GM13976 (cell line): ENCODE results near the gene ZKSCAN4.
A peak's percentile ranks its signal among the peaks of the same experiment; 100 is the strongest.

Source experiments
- DNase-seq: peaks from one replicate; pipeline ENCODE4 v3.0.0; 2012; ENCODE audit warnings: low spot score
- in situ Hi-C: fragments of 300-500 bp; cut with MboI; formaldehyde crosslinking; loops from one replicate; pipeline ENCODE4 v1.12.0; 2022; ENCODE audit warnings: low sequenced_read_pairs, mixed read lengths, inconsistent platforms; ENCODE audit not compliant: unreplicated experiment
- TF ChIP-seq, protein P1 (sequence below): IDR thresholded peaks from 2 replicates; pipeline ENCODE4 v1.5.1; 2012; ENCODE audit warnings: borderline replicate concordance, mild to moderate bottlenecking; ENCODE audit not compliant: insufficient read depth; ENCODE audit errors: extremely low read depth, missing control alignments, control extremely low read depth

ZKSCAN4 gene

GRCh38 chr6:28251661-28252008 is 434 bp downstream of the ZKSCAN4 start:
- TF ChIP-seq, protein P1, sequence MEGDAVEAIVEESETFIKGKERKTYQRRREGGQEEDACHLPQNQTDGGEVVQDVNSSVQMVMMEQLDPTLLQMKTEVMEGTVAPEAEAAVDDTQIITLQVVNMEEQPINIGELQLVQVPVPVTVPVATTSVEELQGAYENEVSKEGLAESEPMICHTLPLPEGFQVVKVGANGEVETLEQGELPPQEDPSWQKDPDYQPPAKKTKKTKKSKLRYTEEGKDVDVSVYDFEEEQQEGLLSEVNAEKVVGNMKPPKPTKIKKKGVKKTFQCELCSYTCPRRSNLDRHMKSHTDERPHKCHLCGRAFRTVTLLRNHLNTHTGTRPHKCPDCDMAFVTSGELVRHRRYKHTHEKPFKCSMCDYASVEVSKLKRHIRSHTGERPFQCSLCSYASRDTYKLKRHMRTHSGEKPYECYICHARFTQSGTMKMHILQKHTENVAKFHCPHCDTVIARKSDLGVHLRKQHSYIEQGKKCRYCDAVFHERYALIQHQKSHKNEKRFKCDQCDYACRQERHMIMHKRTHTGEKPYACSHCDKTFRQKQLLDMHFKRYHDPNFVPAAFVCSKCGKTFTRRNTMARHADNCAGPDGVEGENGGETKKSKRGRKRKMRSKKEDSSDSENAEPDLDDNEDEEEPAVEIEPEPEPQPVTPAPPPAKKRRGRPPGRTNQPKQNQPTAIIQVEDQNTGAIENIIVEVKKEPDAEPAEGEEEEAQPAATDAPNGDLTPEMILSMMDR, result no peak
- in situ Hi-C loops, result no loop called here
- DNase-seq, result peak; percentile 58

DNA sequence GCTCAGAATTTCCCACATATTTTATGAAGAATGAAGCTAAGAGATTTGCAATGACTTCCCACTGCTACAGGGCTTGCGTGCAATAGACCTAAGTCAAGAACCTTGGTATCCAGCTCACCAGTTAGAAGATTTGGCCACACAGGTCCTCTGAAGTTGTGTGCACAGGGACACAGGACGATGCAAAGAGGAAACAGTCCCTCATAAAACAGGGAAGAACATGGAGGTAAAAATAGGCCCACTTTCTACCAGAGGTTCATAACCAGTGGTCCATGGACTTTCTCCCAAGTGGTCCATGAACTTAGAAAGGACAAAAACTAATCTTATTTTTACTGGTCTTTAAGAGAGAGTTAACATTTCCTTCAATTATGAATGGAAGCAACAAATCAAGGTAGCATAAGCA is 1.3 kb downstream of the ZKSCAN4 start:
- in situ Hi-C loops, result no loop called here
- no peak for DNase-seq
- TF ChIP-seq, protein P1, result no peak

- in situ Hi-C loops, result no loop called here
- TF ChIP-seq, protein P1, result no peak
- no peak for DNase-seq
Observed at GRCh38 chr6:28248916-28249315, 3.2 kb downstream of the ZKSCAN4 start.

DNA sequence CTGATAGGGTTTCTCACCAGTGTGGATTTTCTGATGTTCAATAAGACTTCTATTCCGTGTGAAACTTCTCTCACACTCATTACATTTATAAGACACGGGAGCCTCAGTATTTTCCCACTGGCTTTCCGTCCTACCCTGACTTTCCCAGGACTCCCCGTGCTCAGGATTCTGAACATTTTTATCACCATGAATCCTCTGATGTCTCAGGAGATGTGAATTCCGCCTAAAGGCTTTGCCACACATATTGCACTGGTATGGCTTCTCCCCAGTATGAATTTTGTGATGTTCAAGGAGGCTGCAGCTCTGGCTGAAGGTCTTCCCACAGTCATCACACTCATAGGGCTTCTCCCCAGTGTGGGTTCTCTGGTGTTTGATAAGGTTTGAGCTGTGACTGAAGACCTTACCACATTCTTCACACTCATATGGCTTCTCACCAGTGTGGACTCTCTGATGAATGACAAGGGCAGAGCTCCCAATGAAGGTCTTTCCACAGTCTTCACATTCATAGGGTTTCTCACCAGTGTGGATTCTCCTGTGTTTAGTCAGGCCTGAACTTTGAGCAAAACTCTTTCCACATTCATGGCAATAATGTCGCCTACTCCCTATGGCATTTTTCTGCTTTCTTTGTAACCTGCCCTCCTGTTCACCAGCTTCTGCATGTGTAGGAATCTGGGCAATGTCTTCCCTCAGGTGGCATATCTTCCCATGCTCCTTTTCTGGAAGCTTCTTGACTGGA is 6.7 kb downstream of the ZKSCAN4 start:
- TF ChIP-seq, protein P1, result no peak
- in situ Hi-C loops, result no loop called here
- DNase-seq, result no peak

GRCh38 chr6:28243946-28244345 is 8.1 kb downstream of the ZKSCAN4 start:
- in situ Hi-C loops, result no loop called here
- TF ChIP-seq, protein P1, result no peak
- no peak for DNase-seq

DNA sequence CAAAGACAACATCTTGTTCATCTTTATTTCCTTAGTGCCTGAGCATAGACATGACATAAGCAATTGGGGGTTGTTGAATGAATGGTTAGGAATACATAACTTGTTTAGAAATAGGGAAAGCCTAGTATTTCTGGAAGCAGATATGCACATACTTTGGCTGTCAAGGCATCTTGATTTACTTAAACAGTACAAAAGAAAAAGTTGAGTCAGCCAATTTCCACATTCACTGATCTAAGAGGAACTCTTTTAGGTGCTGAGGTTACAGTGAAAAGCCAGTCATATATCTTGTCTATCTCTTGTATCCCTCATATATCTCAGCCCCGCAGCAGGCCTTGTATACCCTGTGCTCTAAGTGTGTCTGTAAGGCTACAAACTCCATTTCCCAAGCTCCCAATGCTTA is 11.6 kb downstream of the ZKSCAN4 start:
- TF ChIP-seq, protein P1, result no peak
- in situ Hi-C loops, result no loop called here
- no peak for DNase-seq
